Measurements from ENCODE around the gene SMC4.

Gene SMC4

DNA sequence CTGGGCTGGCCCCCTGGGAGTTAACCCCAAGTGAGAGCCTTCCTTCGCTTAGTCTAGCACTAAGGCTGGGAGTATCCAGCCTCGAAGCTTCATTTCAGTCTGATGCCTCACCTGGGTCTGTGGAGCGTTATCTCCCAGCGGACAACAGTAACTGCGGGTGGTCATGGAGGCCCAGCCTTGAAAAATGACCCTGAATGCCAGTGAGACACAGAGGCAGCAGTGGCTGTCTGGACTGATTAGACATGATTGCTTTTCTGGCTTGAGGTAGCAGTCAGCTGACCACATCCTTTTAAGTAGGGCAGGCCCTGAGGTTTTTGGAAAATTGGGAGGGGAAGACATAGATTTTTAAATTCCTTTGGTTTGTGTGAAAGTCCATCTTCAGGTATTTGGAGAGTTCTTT lies 78.3 kb downstream of the SMC4 start:
- DNase-seq (ENCODE audit: low spot score), result no peak

DNA sequence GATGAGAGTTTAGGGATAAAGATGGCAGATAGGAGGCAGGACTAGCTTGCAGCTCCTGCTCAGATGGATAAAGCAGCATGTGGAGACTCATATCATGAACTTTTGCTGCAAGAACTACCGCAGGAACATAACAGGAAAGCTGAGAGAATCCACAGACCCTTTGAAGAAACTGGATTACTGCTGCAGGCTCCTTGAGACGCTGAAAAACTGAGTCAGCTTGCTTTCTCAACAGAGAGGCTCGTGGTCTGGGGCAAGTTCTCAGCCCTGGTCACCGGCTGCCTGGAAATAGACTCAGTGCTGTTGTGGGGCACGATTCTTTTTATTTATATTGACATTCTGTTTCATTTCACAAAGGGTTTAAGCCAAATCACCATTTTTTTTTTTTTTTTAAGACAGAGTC lies 78.9 kb downstream of the SMC4 start:
- DNase-seq (ENCODE audit: low spot score), result no peak

DNA sequence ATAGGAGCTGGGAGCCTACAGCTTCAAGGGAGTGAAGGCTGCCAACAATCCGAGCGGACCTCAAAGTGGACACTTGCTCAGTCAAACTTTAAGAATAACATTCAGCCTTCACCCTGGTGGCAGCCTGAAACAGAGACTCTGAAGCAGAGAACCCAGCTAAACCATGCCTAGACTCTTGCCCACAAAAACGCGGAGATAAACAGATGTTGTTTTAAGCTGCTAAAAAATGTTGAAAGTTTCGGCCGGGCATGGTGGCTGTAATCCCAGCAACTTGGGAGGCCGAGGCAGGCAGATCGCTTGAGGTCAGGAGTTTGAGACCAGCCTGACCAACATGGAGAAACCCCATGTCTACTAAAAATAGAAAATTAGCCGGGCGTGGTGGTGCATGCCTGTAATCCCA lies 79.9 kb downstream of the SMC4 start:
- DNase-seq (ENCODE audit: low spot score), result no peak

DNA sequence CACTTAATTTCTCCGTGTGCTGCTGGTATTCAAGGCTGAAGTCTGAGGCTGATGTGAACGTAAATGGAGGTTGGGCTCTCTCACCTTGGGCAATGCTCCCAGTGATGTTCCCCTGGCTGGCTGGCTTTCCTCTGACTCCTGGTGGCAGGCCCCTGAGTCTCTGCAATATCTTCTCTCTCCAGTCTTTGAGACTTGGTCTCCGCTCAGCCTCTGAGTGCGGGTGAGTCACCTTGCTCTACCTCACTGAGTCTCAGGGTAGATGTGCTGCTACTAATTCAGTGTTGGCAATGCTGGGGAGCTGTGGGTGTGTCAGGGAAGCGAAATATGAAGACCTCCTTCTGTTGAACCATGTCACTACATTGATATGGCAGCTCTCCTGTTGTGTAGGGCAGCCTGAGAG lies 81.5 kb downstream of the SMC4 start:
- no peak for DNase-seq (ENCODE audit: low spot score)

DNA sequence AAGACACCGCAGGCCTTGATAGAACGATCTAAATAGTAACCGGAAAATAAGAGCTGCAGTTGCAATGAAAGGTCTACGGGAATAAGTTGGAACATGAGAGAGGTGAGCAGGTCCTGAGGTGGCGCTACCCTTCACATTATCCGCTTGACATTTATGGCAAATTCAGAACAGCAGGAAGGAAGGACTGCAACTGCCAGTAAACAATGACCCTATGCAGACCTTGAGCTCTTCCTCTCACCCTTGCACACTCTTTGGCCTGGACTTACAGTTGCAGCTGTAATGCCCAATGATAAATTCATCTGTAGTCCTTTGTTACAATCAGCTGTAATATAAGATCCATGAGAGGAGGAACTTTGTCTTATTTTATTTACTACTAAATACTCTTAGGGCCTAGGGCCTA lies 82.4 kb downstream of the SMC4 start:
- DNase-seq (ENCODE audit: low spot score), result no peak

DNA sequence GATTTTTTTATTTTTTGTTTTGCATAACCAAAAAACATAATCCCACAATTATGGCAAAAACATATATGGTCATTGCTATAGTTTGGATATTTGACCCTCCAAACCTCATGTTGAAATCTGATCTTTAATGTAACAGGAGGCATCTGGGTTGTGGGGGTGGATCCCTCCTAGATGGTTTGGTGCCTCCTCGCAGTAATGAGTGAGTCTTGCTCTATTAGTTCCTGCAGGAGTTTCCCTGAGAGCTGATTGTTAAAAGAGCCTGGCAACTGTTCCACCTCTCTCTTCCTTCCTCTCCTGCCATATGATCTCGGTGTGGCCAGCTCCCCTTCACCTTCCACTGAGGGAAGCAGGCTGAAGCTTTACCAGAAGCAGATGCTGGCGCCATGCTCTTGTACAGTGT lies 83.3 kb downstream of the SMC4 start:
- DNase-seq (ENCODE audit: low spot score), result no peak
